Fibroblast of villous mesenchyme (primary cell): ENCODE data around the gene MYH10. TPM values are rescaled to one million over a fixed set of nuclear protein-coding genes. Genes with fewer than 3 reads are reported as not detected.

ENCODE experiments used
- DNase-seq: peaks from one replicate; pipeline ENCODE4 v3.0.0-alpha.2; 2010; ENCODE audit warnings: low read depth
- H3K4me3 ChIP-seq: 2 replicates; pipeline ENCODE4 v1.5.1; 2011; ENCODE audit warnings: low read depth, mild to moderate bottlenecking, low read length
- CTCF ChIP-seq: IDR thresholded peaks from 2 replicates; pipeline ENCODE4 v1.5.1; 2012; ENCODE audit warnings: low read depth, mild to moderate bottlenecking, low read length; ENCODE audit not compliant: insufficient read depth
- total RNA-seq: library from RNA; depleted of rRNA; stranded (reverse); fragments of >200 nt; gene quantifications from 2 replicates; pipeline ENCODE4 v1.2.3, GENCODE V29; 2012

The MYH10 gene
- total RNA-seq, 1 donor = 94.1 TPM

- H3K4me3 ChIP-seq = no peak overlapping the region
- DNase-seq = no peak
- TF ChIP-seq CTCF = no peak
These were observed 174.8 kb downstream of the MYH10 start for GRCh38 chr17:8455665-8456209.

GRCh38 chr17:8453326-8453725 lies 177.2 kb downstream of the MYH10 start:
- no peak for DNase-seq
- H3K4me3 ChIP-seq = no peak overlapping the region
- no peak for TF ChIP-seq CTCF

- H3K4me3 ChIP-seq = no peak overlapping the region
- no peak for TF ChIP-seq CTCF
- no peak for DNase-seq
These were observed 178.5 kb downstream of the MYH10 start for GRCh38 chr17:8451933-8452614.

- no peak for DNase-seq
- TF ChIP-seq CTCF = no peak
These were observed 182.2 kb downstream of the MYH10 start for GRCh38 chr17:8448310-8448709.

GRCh38 chr17:8447799-8448198 lies 182.7 kb downstream of the MYH10 start:
- DNase-seq = no peak
- no peak overlapping the region for H3K4me3 ChIP-seq
- no peak for TF ChIP-seq CTCF

More at GRCh38 chr17:8448310-8448709, 182.2 kb downstream of the MYH10 start:
- no peak overlapping the region for H3K4me3 ChIP-seq

GRCh38 chr17:8445536-8445935 lies 185.0 kb downstream of the MYH10 start:
- no peak overlapping the region for H3K4me3 ChIP-seq
- no peak for TF ChIP-seq CTCF
- DNase-seq = no peak
